Right lobe of liver (tissue), 6 donors: ENCODE results near the gene OPRM1. TPM values are rescaled to one million over a fixed set of nuclear protein-coding genes. Genes with fewer than 3 reads are reported as not detected.
A peak's percentile ranks its signal among the peaks of the same experiment; 100 is the strongest.

Source experiments
- ATAC-seq, 4 donors: fragments of 200-7000 bp; cut with Tn5 transposase; one replicate each; pipeline ENCODE4 v1.9.1; 2020; ENCODE audit warnings: mild to moderate bottlenecking in 4 of 4, moderate library complexity in 4 of 4
- DNase-seq, 3 donors: peaks; one replicate each; pipeline ENCODE4 v3.0.0-alpha.2; 2020
- H3K27ac ChIP-seq, 3 donors: fragments of 200-600 bp; one replicate each; pipeline ENCODE4 v1.8.0; 2022
- H3K27me3 ChIP-seq, 2 donors: fragments of 200-600 bp; one replicate each; pipeline ENCODE4 v1.8.0; 2022
- H3K36me3 ChIP-seq, 4 donors: fragments of 200-600 bp; sonication (generic) in 1 of 4; one replicate each; pipeline versions ENCODE4 v1.5.1 to v1.8.0; 2017 to 2022; ENCODE audit warnings: control low read depth in 1 of 4
- H3K4me1 ChIP-seq, 4 donors: fragments of 200-600 bp; sonication (generic) in 1 of 4; one replicate each; pipeline versions ENCODE4 v1.5.1 to v1.8.0; 2017 to 2022; ENCODE audit warnings: control low read depth in 1 of 4
- H3K4me3 ChIP-seq, 3 donors: fragments of 200-600 bp; one replicate each; pipeline ENCODE4 v1.8.0; 2022
- H3K9me3 ChIP-seq, 4 donors: fragments of 200-600 bp; sonication (generic) in 1 of 4; one replicate each; pipeline versions ENCODE4 v1.5.1 to v1.8.0; 2017 to 2022; ENCODE audit warnings: control low read depth in 1 of 4
- POLR2A ChIP-seq: fragments of 450-650 bp; IDR thresholded peaks from one replicate; pipeline ENCODE4 v1.6.1; 2017; ENCODE audit warnings: antibody characterized with exemption, mild to moderate bottlenecking
- WGBS: methylation state at CpG from one replicate; pipeline ENCODE4 v1.1.6; 2018; ENCODE audit warnings: low coverage, low lambda C conversion rate; ENCODE audit not compliant: insufficient coverage; ENCODE audit errors: missing lambda C conversion rate; 5-methylcytosine and 5-hydroxymethylcytosine counted together
- intact Hi-C, 2 donors: fragments of 100-400 bp; cut with DNase I; formaldehyde crosslinking; loops; one replicate each; pipeline versions ENCODE4 v1.11.2 to v1.14.1; 2022
- total RNA-seq, 6 experiments: library from RNA; depleted of rRNA in 2 of 6; stranded (reverse); fragments of >200 nt in 2 of 6; fragmentation: NEBNext Ultra II Directional in 3 of 6; extraction: Animal tissue kit (Norgen Biotek cat#: 25700) in 3 of 6; gene quantifications; one replicate each; pipeline versions ENCODE4 v1.1.0 to v1.2.4, GENCODE V29; 2016 to 2023
- TF ChIP-seq, protein P1 (sequence below), 4 donors: fragments of 200-600 bp in 3 of 4; fragments of 450-650 bp in 1 of 4; IDR thresholded peaks; one replicate each; pipeline versions ENCODE4 v1.5.1 to v1.8.0; 2016 to 2022; ENCODE audit warnings: antibody characterized with exemption in 4 of 4, mild to moderate bottlenecking in 2 of 4
- donor health status: DM: no; HTN: yes; CAD: no.
- donor health status: DM: no; HTN: no; CAD: no.
- donor health status: DM: no; HTN: no; CAD: no.
- donor health status: DM: no; HTN: yes; CAD: no.
- donor health status: DM: no; HTN: yes; CAD: no.

OPRM1 gene
- total RNA-seq, 6 experiments from 2014 or later, result not detected

DNA sequence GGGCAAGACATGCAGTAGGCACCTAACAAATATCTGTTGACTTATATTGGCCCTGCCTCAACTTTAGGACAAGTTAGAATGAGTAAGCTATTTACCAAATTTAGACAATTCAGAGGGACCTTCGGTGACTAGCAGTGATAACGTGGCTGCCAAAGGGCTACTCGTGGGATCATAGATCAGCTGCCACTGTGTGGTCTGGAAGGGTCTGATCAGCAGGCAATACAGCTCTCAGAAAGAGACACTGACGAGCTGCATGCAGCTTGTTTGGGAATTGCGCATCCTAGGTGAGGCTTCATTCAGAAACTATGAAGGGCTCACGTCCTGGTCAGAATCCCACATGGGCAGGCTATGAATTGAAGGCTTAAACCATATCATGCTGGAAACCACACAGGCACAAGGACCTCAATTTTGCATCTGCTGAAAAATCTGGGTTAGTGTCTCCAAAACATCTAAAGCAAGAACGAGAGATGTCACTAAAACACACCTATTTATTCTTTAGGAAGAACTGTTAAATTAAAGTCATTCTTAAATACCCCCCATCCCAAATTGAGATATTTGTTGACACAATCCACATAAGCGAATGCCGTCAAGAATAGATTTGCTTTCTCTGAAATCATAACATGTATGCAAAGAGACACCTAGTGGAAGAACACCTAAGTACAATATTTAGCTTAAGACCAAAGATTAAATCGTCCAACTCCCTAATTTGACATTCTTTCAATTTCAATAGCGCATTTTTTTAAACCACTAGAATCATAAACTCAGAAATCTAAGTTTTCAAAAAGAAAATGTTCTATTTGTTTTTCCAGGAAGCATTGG is 238.0 kb downstream of the OPRM1 start:
- Histone ChIP-seq H3K27ac (no peak overlapping the region), H3K4me1 (no peaks in the 10 kb centered on the region), H3K36me3 (no peaks in the 10 kb centered on the region), H3K9me3 (no peaks in the 10 kb centered on the region), H3K27me3 (no peaks in the 10 kb centered on the region), H3K4me3 (peak overlapping the region in 2 of 3 donors; percentile 3 to 15)
- intact Hi-C loops, result loop anchor here in 1 of 2 donors (5.0 kb wide), 1 partner anchor 125 kb away; no protein-coding TSS in a partner anchor
- 17% methylated on average over 9 of the region's 11 CpGs for WGBS
- no peak for DNase-seq
- ATAC-seq, result peak; percentile 83 to 92 (median 90)
- TF ChIP-seq, protein P1, sequence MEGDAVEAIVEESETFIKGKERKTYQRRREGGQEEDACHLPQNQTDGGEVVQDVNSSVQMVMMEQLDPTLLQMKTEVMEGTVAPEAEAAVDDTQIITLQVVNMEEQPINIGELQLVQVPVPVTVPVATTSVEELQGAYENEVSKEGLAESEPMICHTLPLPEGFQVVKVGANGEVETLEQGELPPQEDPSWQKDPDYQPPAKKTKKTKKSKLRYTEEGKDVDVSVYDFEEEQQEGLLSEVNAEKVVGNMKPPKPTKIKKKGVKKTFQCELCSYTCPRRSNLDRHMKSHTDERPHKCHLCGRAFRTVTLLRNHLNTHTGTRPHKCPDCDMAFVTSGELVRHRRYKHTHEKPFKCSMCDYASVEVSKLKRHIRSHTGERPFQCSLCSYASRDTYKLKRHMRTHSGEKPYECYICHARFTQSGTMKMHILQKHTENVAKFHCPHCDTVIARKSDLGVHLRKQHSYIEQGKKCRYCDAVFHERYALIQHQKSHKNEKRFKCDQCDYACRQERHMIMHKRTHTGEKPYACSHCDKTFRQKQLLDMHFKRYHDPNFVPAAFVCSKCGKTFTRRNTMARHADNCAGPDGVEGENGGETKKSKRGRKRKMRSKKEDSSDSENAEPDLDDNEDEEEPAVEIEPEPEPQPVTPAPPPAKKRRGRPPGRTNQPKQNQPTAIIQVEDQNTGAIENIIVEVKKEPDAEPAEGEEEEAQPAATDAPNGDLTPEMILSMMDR (IDR thresholded peaks at IDR 0.05), result peak; percentile 58 to 76 (median 68)
- TF ChIP-seq POLR2A, result no peak

DNA sequence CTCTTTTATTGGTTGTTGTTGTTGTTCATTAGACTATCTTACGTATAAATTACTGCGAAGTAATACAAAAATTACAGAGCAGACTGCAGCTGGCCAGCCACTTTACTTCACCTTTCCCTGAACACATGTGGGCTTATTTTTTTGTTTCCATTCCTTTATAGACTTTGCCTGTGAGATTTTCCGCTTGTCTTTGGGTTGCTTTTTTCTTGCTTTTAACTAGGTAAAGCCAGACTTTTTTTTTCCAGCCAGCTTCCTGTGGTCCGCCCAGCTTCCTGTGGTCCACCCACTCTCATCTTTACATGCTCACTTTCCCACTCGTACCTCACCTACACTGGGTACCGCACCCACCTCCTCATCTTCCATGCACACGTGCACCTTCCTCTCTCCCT is 238.6 kb downstream of the OPRM1 start:
- intact Hi-C loops, result loop anchor here in 1 of 2 donors (5.0 kb wide), 1 partner anchor 125 kb away; no protein-coding TSS in a partner anchor
- Histone ChIP-seq H3K4me1 (no peaks in the 10 kb centered on the region), H3K27me3 (no peaks in the 10 kb centered on the region), H3K27ac (no peak overlapping the region), H3K36me3 (no peaks in the 10 kb centered on the region), H3K4me3 (peak overlapping the region in 2 of 3 donors; percentile 3 to 15), H3K9me3 (no peaks in the 10 kb centered on the region)
- TF ChIP-seq, protein P1 (IDR thresholded peaks at IDR 0.05), result no peak
- TF ChIP-seq POLR2A, result no peak
- peak in 1 of 4 donors; percentile 28 for ATAC-seq
- 32% methylated on average over 7 of the region's 7 CpGs for WGBS
- no peak for DNase-seq

DNA sequence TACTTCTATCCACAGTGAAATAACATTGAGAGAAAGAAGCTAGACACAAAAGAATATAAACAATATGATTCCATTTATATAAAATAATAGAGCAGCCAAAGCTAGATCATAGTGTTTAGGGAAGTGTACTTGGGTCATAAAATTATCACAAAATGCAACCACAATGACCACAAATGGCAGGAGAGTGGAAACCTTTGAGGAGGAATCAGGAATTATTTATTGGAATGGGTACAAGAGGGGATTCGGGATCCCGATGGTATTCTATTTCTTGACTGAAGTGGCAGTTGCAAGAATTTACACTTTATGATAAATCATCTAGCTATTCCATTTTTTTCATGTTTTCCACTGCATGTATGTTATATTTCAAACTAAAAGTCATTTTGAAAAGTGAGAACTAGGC is 241.5 kb downstream of the OPRM1 start:
- intact Hi-C loops, result no loop called here
- Histone ChIP-seq H3K4me1 (no peaks in the 10 kb centered on the region), H3K36me3 (no peaks in the 10 kb centered on the region), H3K27ac (no peak overlapping the region), H3K9me3 (no peaks in the 10 kb centered on the region), H3K27me3 (no peaks in the 10 kb centered on the region), H3K4me3 (no peak overlapping the region)
- 66% methylated on average over 2 of the region's 2 CpGs for WGBS
- TF ChIP-seq, protein P1 (IDR thresholded peaks at IDR 0.05), result no peak
- TF ChIP-seq POLR2A, result no peak
- DNase-seq (no peak), ATAC-seq (no peak)

GRCh38 chr6:154284313-154284853 is 245.3 kb downstream of the OPRM1 start:
- Histone ChIP-seq H3K4me3 (no peak overlapping the region), H3K27ac (no peak overlapping the region), H3K4me1 (no peaks in the 10 kb centered on the region), H3K36me3 (no peaks in the 10 kb centered on the region), H3K27me3 (no peaks in the 10 kb centered on the region), H3K9me3 (no peaks in the 10 kb centered on the region)
- intact Hi-C loops, result no loop called here
- no peak for DNase-seq
- 100% methylated on average over 2 of the region's 7 CpGs for WGBS
- ATAC-seq, result no peak
- TF ChIP-seq, protein P1 (IDR thresholded peaks at IDR 0.05), result no peak
- no peak for TF ChIP-seq POLR2A
